ENCODE results near the gene COL5A1.

GRCh38 chr9:134741846-134742245 is 100.2 kb downstream of the COL5A1 start:
- TF ChIP-seq POLR2A (IDR thresholded peaks at IDR 0.05) (no peak), CTCF (IDR thresholded peaks at IDR 0.05) (no peak)
